Adrenal gland (tissue), 12 donors: Measurements from ENCODE around the gene SGMS1. TPM values are rescaled to one million over a fixed set of nuclear protein-coding genes. Genes with fewer than 3 reads are reported as not detected.
A peak's percentile ranks its signal among the peaks of the same experiment; 100 is the strongest.

ENCODE experiments used
- DNase-seq, 7 donors: peaks; one replicate each; pipeline ENCODE4 v3.0.0-alpha.2; 2019 to 2020
- H3K27ac ChIP-seq, 5 donors: fragments of 200-600 bp; sonication (generic) in 4 of 5; 1 replicate in 3 of 5; 2 replicates in 2 of 5; pipeline versions ENCODE4 v1.5.1 to v1.8.0; 2016 to 2020; ENCODE audit warnings: mild to moderate bottlenecking in 1 of 5
- H3K27me3 ChIP-seq: fragments of 200-600 bp; 2 replicates; pipeline ENCODE4 v1.8.0; 2021
- H3K36me3 ChIP-seq, 2 donors: fragments of 200-600 bp; replicated peaks in 1 of 2; 1 replicate in 1 of 2; 2 replicates in 1 of 2; pipeline versions ENCODE4 v1.5.1 to v1.8.0; 2018 to 2022
- H3K4me1 ChIP-seq, 2 donors: fragments of 200-600 bp; replicated peaks in 1 of 2; 1 replicate in 1 of 2; 2 replicates in 1 of 2; pipeline versions ENCODE4 v1.5.1 to v1.8.0; 2018 to 2021
- H3K4me3 ChIP-seq, 4 donors: fragments of 200-600 bp; sonication (generic) in 3 of 4; one replicate each; pipeline ENCODE4 v1.5.1; 2016 to 2018
- H3K9me3 ChIP-seq, 3 donors: fragments of 200-600 bp; sonication (generic) in 1 of 3; replicated peaks in 1 of 3; 1 replicate in 2 of 3; 2 replicates in 1 of 3; pipeline versions ENCODE4 v1.5.1 to v1.8.0; 2016 to 2021
- CTCF ChIP-seq, 6 experiments: fragments of 450-650 bp in 4 of 6; fragments of 200-600 bp in 2 of 6; sonication (generic) in 1 of 6; IDR thresholded peaks; 1 replicate in 5 of 6; 2 replicates in 1 of 6; pipeline versions ENCODE4 v1.5.1 to v1.8.0; 2016 to 2021; ENCODE audit warnings: antibody characterized with exemption in 6 of 6, mild to moderate bottlenecking in 2 of 6, moderate library complexity in 1 of 6
- POLR2A ChIP-seq, 2 donors: fragments of 450-650 bp; IDR thresholded peaks; one replicate each; pipeline ENCODE4 v1.6.1; 2017; ENCODE audit warnings: antibody characterized with exemption in 2 of 2, mild to moderate bottlenecking in 2 of 2, moderate library complexity in 1 of 2
- WGBS, 4 donors: extraction: QIAGEN DNeasy Blood & Tissue Kit in 2 of 4; methylation state at CpG; one replicate each; pipeline versions ENCODE4 v1.1.5 to v1.1.7; 2013 to 2017; 5-methylcytosine and 5-hydroxymethylcytosine counted together
- intact Hi-C, 2 donors: fragments of 100-400 bp; cut with DNase I; formaldehyde crosslinking; loops; one replicate each; pipeline versions ENCODE4 v1.14.1 to v1.15.0; 2022 to 2023
- polyA plus RNA-seq, 3 donors: library from polyadenylated mRNA; stranded (reverse); fragments of 200-250 nt in 2 of 3; fragments of 350-450 nt in 1 of 3; fragmentation: Illumina TruSeq in 1 of 3; extraction: RNeasy Lipid Tissue Mini Kit (QIAGEN cat#74804) in 1 of 3; gene quantifications; one replicate each; pipeline ENCODE4 v1.2.3, GENCODE V29; 2013 to 2014
- total RNA-seq, 9 donors: library from RNA; depleted of rRNA in 4 of 9; stranded (reverse); fragments of >200 nt in 4 of 9; fragments of 120-200 nt in 1 of 9; fragmentation: NEBNext Ultra II Directional in 1 of 9; extraction: Animal tissue kit (Norgen Biotek cat#: 25700) in 1 of 9; gene quantifications; one replicate each; pipeline versions ENCODE4 v1.1.0 to v1.2.4, GENCODE V29; 2013 to 2023
- donor health status: healthy with polysubstance abuse.
- donor health status: Bipolar disorder and iron deficiency.
- donor health status: DM: yes; HTN: yes; CAD: no.
- donor health status: DM: no; HTN: no; CAD: no.
- donor health status: DM: no; HTN: no; CAD: no.
- donor health status: DM: yes; HTN: yes; CAD: no.

Gene SGMS1
- total and polyA plus RNA-seq, 12 donors, result 9.1 to 152 (median 62.2) TPM

DNA sequence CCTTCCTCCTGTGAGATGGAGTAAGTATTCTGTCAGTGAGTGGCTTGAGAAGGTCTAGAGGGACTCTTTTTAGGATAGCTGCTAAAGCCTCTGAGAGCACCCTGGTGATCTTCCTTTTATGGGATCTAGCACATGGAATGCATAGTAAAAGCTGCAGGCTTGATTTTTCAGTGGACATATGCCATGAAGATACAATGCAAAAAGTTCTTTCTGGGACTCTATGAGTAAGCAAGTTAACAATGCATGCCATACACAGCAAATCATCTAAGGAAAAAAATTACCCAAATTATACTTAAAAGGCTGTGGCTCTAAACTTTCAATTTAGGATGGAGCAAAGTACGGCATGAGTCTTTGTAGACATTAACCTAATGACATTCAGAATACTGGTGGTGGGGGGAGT is 154.5 kb downstream of the SGMS1 start:
- WGBS, 4 donors, result 79 to 95% (median 93%) methylated on average over 1 of the region's 1 CpG
- peaks cover 3 to 16% of the 10 kb centered on the region in 2 donors for H3K4me1 ChIP-seq
- DNase-seq, result no peak
- no peaks in the 10 kb centered on the region for H3K36me3 ChIP-seq
- no peak overlapping the region for H3K4me3 ChIP-seq
- H3K9me3 ChIP-seq, result no peaks in the 10 kb centered on the region
- no peak overlapping the region for H3K27ac ChIP-seq
- TF ChIP-seq CTCF (IDR thresholded peaks at IDR 0.05), result no peak
- TF ChIP-seq POLR2A (IDR thresholded peaks at IDR 0.05), result no peak
- intact Hi-C loops, result no loop called here
- no peaks in the 10 kb centered on the region for H3K27me3 ChIP-seq

DNA sequence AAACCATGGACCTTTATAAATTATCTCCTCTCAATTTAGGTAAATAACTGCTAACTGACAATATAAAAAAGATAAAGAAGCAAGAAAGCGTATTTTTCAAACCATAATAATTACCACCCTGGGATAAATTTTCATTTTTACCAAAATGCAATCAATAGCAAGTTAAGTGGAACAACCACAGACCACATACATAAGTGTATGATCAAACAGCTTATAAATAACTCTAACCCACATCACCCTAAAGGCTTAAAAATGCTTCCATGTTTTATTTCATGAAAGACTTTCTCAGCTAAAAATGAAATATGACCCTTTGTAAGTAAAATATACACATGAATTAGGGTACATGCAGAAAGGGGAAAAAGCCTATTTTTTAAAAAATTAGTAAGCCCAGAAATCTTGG is 156.5 kb downstream of the SGMS1 start:
- no peak overlapping the region for H3K27ac ChIP-seq
- peaks cover 3 to 16% of the 10 kb centered on the region in 2 donors for H3K4me1 ChIP-seq
- intact Hi-C loops, result no loop called here
- 92 to 98% (median 94%) methylated on average over 1 of the region's 1 CpG for WGBS, 4 donors
- H3K36me3 ChIP-seq, result no peaks in the 10 kb centered on the region
- DNase-seq, result no peak
- no peaks in the 10 kb centered on the region for H3K27me3 ChIP-seq
- no peaks in the 10 kb centered on the region for H3K9me3 ChIP-seq
- TF ChIP-seq POLR2A (IDR thresholded peaks at IDR 0.05) (no peak), CTCF (IDR thresholded peaks at IDR 0.05) (no peak)
- H3K4me3 ChIP-seq, result no peak overlapping the region

- peak in 1 of 7 donors; percentile 38 for DNase-seq
- WGBS, 4 donors, result 44 to 95% (median 90%) methylated on average over 1 of the region's 1 CpG
- H3K4me3 ChIP-seq, result no peak overlapping the region
- H3K9me3 ChIP-seq, result no peaks in the 10 kb centered on the region
- peaks cover 0 to 11% of the 10 kb centered on the region in 2 donors for H3K4me1 ChIP-seq
- intact Hi-C loops, result no loop called here
- TF ChIP-seq POLR2A (IDR thresholded peaks at IDR 0.05) (no peak), CTCF (IDR thresholded peaks at IDR 0.05) (no peak)
- H3K27me3 ChIP-seq, result no peaks in the 10 kb centered on the region
- no peaks in the 10 kb centered on the region for H3K36me3 ChIP-seq
- H3K27ac ChIP-seq, result no peak overlapping the region
Observed at GRCh38 chr10:50464004-50464409, 159.7 kb downstream of the SGMS1 start.

- DNase-seq, result no peak
- Histone ChIP-seq H3K36me3 (no peaks in the 10 kb centered on the region), H3K9me3 (no peaks in the 10 kb centered on the region), H3K4me3 (no peak overlapping the region), H3K27me3 (no peaks in the 10 kb centered on the region), H3K4me1 (peaks cover 0 to 10% of the 10 kb centered on the region in 2 donors), H3K27ac (no peak overlapping the region)
- intact Hi-C loops, result no loop called here
- WGBS, 4 donors, result 89 to 95% (median 95%) methylated on average over 3 of the region's 3 CpGs
- TF ChIP-seq CTCF (IDR thresholded peaks at IDR 0.05), result no peak
Observed at GRCh38 chr10:50461834-50462233, 161.9 kb downstream of the SGMS1 start.
